GM19455 (cell line): Measurements from ENCODE around the gene SLC25A25.
A peak's percentile ranks its signal among the peaks of the same experiment; 100 is the strongest.
"Not testable (repeated sequence)": the region's sequence is repeated elsewhere in the genome, so short reads cannot be mapped to it uniquely, and the experiment has no call there.

Experiments
- ATAC-seq: cut with Tn5 transposase; IDR thresholded peaks from one replicate; pipeline ENCODE4 v1.9.1; 2021; ENCODE audit not compliant: unreplicated experiment

Gene SLC25A25

GRCh38 chr9:128067645-128068385 lies at the start of gene SLC25A25:
Gene SLC25A25 (plus strand): TSS chr9:128068232. CDS start chr9:128068320, 88 bp downstream.
- ATAC-seq = peak; percentile 65

- ATAC-seq = no peak
Observed at GRCh38 chr9:128020692-128021091, 47.3 kb upstream of the SLC25A25 start.

- ATAC-seq = no peak
Observed at GRCh38 chr9:128021098-128021497, 46.9 kb upstream of the SLC25A25 start.

GRCh38 chr9:128022886-128023285 lies 45.1 kb upstream of the SLC25A25 start:
- ATAC-seq = no peak

- ATAC-seq = not testable (repeated sequence)
Observed at GRCh38 chr9:128023671-128024070, 44.4 kb upstream of the SLC25A25 start.

- ATAC-seq = no peak
Observed at GRCh38 chr9:128024761-128025308, 43.2 kb upstream of the SLC25A25 start.

- ATAC-seq = no peak
Observed at GRCh38 chr9:128025736-128026135, 42.3 kb upstream of the SLC25A25 start.

GRCh38 chr9:128026255-128026772 lies 41.7 kb upstream of the SLC25A25 start:
- no peak for ATAC-seq

GRCh38 chr9:128026773-128027541 lies 41.1 kb upstream of the SLC25A25 start:
- ATAC-seq = no peak

- ATAC-seq = no peak
Observed at GRCh38 chr9:128027705-128028104, 40.3 kb upstream of the SLC25A25 start.

- ATAC-seq = no peak
Observed at GRCh38 chr9:128033609-128034008, 34.4 kb upstream of the SLC25A25 start.

- ATAC-seq = no peak
Observed at GRCh38 chr9:128034821-128035652, 33.0 kb upstream of the SLC25A25 start.

GRCh38 chr9:128036522-128036921 lies 31.5 kb upstream of the SLC25A25 start:
- not testable (repeated sequence) for ATAC-seq

GRCh38 chr9:128040783-128041182 lies 27.2 kb upstream of the SLC25A25 start:
- not testable (repeated sequence) for ATAC-seq

- ATAC-seq = no peak
Observed at GRCh38 chr9:128042043-128042442, 26.0 kb upstream of the SLC25A25 start.

GRCh38 chr9:128043467-128043868 lies 24.6 kb upstream of the SLC25A25 start:
- no peak for ATAC-seq

GRCh38 chr9:128045409-128045808 lies 22.6 kb upstream of the SLC25A25 start:
- not testable (repeated sequence) for ATAC-seq

GRCh38 chr9:128045831-128046230 lies 22.2 kb upstream of the SLC25A25 start:
- no peak for ATAC-seq

GRCh38 chr9:128047231-128047630 lies 20.8 kb upstream of the SLC25A25 start:
- ATAC-seq = no peak

- ATAC-seq = no peak
Observed at GRCh38 chr9:128048663-128049062, 19.4 kb upstream of the SLC25A25 start.

GRCh38 chr9:128049843-128050242 lies 18.2 kb upstream of the SLC25A25 start:
- no peak for ATAC-seq
